ENCODE results near the gene YES1. TPM values are rescaled to one million over a fixed set of nuclear protein-coding genes. Genes with fewer than 3 reads are reported as not detected.

The YES1 gene
- total RNA-seq, 1 experiment from 2014 or later: 81.7 TPM

DNA sequence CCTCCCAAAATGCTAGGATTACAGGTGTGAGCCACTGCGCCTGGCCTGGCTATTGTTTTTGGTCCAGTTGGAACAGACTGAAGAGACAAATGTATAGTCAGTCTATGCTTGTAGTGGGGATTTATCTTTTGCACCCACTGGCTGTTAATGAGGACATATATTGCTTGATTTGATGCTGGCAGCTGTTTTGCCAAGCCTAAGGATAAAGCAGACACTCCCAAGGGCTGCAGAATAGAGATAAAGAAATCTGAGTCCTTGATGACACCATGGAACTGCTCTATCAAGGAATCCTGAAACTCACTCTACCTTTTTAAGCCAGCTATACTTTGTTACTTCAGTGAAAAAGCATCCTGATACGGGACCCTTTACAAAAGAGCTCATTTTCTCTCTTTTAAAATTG, 56.5 kb downstream of the YES1 start:
- peaks cover 6% of the 10 kb centered on the region for H3K4me1 Mint-ChIP-seq (ENCODE audit: insufficient read depth, unreplicated experiment)
- POLR2A ChIA-PET: interaction anchor here (0.7 kb wide), 1 partner anchor 34 kb away, joined by 3 read pairs; no protein-coding TSS in a partner anchor
- no peak overlapping the region for H3K4me3 Mint-ChIP-seq (ENCODE audit: unreplicated experiment)
- no peak for DNase-seq (ENCODE audit: unreplicated experiment)
- TSS peak; percentile 25 for BruUV-seq (replicated peaks)
- TF ChIP-seq, protein P1, sequence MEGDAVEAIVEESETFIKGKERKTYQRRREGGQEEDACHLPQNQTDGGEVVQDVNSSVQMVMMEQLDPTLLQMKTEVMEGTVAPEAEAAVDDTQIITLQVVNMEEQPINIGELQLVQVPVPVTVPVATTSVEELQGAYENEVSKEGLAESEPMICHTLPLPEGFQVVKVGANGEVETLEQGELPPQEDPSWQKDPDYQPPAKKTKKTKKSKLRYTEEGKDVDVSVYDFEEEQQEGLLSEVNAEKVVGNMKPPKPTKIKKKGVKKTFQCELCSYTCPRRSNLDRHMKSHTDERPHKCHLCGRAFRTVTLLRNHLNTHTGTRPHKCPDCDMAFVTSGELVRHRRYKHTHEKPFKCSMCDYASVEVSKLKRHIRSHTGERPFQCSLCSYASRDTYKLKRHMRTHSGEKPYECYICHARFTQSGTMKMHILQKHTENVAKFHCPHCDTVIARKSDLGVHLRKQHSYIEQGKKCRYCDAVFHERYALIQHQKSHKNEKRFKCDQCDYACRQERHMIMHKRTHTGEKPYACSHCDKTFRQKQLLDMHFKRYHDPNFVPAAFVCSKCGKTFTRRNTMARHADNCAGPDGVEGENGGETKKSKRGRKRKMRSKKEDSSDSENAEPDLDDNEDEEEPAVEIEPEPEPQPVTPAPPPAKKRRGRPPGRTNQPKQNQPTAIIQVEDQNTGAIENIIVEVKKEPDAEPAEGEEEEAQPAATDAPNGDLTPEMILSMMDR (IDR thresholded peaks at IDR 0.05; ENCODE audit: unreplicated experiment): no peak
- no peaks in the 10 kb centered on the region for H3K27me3 Mint-ChIP-seq (ENCODE audit: insufficient read depth, unreplicated experiment)
- no peak overlapping the region for H3K27ac Mint-ChIP-seq (ENCODE audit: low read depth, unreplicated experiment)
- peaks cover 34% of the 10 kb centered on the region for H3K36me3 Mint-ChIP-seq (ENCODE audit: insufficient read depth, unreplicated experiment)
- no peaks in the 10 kb centered on the region for H3K9me3 Mint-ChIP-seq (ENCODE audit: unreplicated experiment)
- CTCF ChIA-PET: interaction anchor here (0.6 to 2.2 kb wide), 6 partner anchors 12 to 1430 kb away, joined by 3 to 18 read pairs (median 4); no protein-coding TSS in a partner anchor
- intact Hi-C loops (cut with micrococcal nuclease): no loop called here

DNA sequence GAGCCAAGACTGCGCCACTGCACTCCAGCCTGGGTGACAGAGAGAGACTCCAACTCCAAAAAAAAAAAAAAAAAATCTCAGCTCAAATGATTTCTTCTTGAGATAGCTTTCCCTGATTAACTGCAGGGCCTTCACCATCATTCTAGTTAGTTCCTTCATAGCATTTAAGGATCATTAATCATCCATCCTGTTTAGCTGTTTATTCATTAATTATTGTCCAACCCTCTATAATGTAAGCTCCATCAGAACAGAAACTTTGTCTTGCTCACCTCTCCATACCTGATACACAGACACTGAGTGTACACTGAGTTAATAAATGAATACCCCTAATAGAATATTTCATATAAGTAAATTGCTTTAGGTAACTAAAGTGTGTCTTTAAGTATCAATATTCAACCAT, 57.4 kb downstream of the YES1 start:
- POLR2A ChIA-PET: no interaction called here
- no peak overlapping the region for H3K27ac Mint-ChIP-seq (ENCODE audit: low read depth, unreplicated experiment)
- H3K4me1 Mint-ChIP-seq (ENCODE audit: insufficient read depth, unreplicated experiment): peaks cover 6% of the 10 kb centered on the region

GRCh38 chr18:750456-750855, 61.6 kb downstream of the YES1 start:
- Mint-ChIP-seq H3K36me3 (ENCODE audit: insufficient read depth, unreplicated experiment) (peaks cover 60% of the 10 kb centered on the region), H3K27ac (ENCODE audit: low read depth, unreplicated experiment) (peak overlapping the region; percentile 55), H3K4me3 (ENCODE audit: unreplicated experiment) (no peak overlapping the region), H3K27me3 (ENCODE audit: insufficient read depth, unreplicated experiment) (no peaks in the 10 kb centered on the region), H3K9me3 (ENCODE audit: unreplicated experiment) (no peaks in the 10 kb centered on the region), H3K4me1 (ENCODE audit: insufficient read depth, unreplicated experiment) (no peaks in the 10 kb centered on the region)
- POLR2A ChIA-PET: no interaction called here
- intact Hi-C loops (cut with micrococcal nuclease): no loop called here
- no TSS peak for BruUV-seq (replicated peaks)
- DNase-seq (ENCODE audit: unreplicated experiment): no peak
- CTCF ChIA-PET: interaction anchor here (0.6 to 0.7 kb wide), 4 partner anchors 80 to 119 kb away, joined by 3 read pairs; no protein-coding TSS in a partner anchor
- TF ChIP-seq, protein P1 (IDR thresholded peaks at IDR 0.05; ENCODE audit: unreplicated experiment): no peak

More for the DNA sequence above, 57.4 kb downstream of the YES1 start:
- CTCF ChIA-PET: interaction anchor here (0.9 to 2.2 kb wide), 4 partner anchors 13 to 85 kb away, joined by 5 to 18 read pairs (median 10); no protein-coding TSS in a partner anchor
- H3K9me3 Mint-ChIP-seq (ENCODE audit: unreplicated experiment): no peaks in the 10 kb centered on the region
- intact Hi-C loops (cut with micrococcal nuclease): no loop called here
- no peak overlapping the region for H3K4me3 Mint-ChIP-seq (ENCODE audit: unreplicated experiment)
- TF ChIP-seq, protein P1 (IDR thresholded peaks at IDR 0.05; ENCODE audit: unreplicated experiment): no peak
- no peaks in the 10 kb centered on the region for H3K27me3 Mint-ChIP-seq (ENCODE audit: insufficient read depth, unreplicated experiment)
- no TSS peak for BruUV-seq (replicated peaks)
- DNase-seq (ENCODE audit: unreplicated experiment): no peak
- peaks cover 39% of the 10 kb centered on the region for H3K36me3 Mint-ChIP-seq (ENCODE audit: insufficient read depth, unreplicated experiment)

DNA sequence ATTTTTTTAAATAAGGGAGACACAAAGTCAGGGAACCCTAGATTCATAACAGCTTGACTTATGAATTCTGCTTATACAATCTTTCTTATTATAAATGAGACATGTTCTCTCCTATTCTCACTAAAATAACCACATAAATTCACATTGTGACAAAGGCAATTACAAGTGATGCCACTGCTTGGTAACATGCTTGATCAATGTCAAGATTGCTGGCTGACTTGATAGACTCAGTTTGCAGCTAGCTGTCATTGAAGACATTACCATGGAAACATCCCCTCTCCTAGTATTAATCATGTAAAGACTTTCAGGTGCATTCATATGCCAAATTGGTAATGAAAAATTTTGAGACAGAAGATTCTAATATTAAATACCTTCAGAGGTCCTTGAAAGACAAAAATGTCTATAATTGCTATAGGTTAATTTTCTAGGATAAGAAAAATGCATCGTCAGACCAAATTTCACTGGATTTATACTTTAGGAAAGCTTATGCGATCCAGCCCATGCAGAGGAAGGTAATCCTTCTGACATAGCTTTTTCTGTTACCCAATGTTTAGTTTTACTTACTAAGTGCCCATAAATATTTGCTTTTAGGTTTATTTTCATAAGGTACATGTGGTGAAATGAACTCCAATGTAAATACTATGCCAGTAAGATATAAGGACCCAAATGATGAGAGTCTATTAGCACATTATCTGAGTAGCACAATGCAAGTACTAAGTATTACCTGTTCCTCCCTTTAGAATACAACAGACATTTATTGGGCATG, 67.0 kb downstream of the YES1 start:
- H3K4me1 Mint-ChIP-seq (ENCODE audit: insufficient read depth, unreplicated experiment): peaks cover 5% of the 10 kb centered on the region
- ChIA-PET POLR2A (no interaction called here), CTCF (interaction anchor here (7.1 to 12.1 kb wide), 2 partner anchors 88 to 96 kb away, joined by 75 to 277 read pairs; no protein-coding TSS in a partner anchor)
- H3K4me3 Mint-ChIP-seq (ENCODE audit: unreplicated experiment): no peak overlapping the region
- TF ChIP-seq, protein P1 (IDR thresholded peaks at IDR 0.05; ENCODE audit: unreplicated experiment): no peak
- no peak for DNase-seq (ENCODE audit: unreplicated experiment)
- H3K36me3 Mint-ChIP-seq (ENCODE audit: insufficient read depth, unreplicated experiment): peaks cover 75% of the 10 kb centered on the region
- no TSS peak for BruUV-seq (replicated peaks)
- no peaks in the 10 kb centered on the region for H3K9me3 Mint-ChIP-seq (ENCODE audit: unreplicated experiment)
- no peak overlapping the region for H3K27ac Mint-ChIP-seq (ENCODE audit: low read depth, unreplicated experiment)
- no peaks in the 10 kb centered on the region for H3K27me3 Mint-ChIP-seq (ENCODE audit: insufficient read depth, unreplicated experiment)
- intact Hi-C loops (cut with micrococcal nuclease): loop anchor here (5.0 kb wide), 2 partner anchors 67 to 123 kb away; partner anchors contain the start of gene YES1
